ENCODE data around the gene MAPK10.
"Not testable (repeated sequence)": the region's sequence is repeated elsewhere in the genome, so short reads cannot be mapped to it uniquely, and the experiment has no call there.

The MAPK10 gene

DNA sequence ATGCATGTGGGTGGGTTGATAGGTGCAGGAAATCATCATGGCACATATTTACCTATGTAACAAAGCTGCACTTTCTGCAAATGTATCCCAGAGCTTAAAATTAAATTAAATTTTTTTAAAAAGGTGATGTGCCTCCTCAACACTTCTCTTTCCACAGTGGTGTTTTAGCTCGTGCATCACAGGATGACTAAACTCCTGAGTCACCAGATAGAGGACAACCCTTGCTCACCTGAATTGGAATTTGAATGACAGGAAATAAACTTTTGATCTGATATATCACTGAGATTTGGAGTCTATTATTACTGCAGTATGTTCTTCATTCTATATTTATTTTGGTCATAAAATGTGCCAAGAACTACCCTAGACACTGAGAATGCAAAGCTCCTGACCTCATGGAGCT is 185.3 kb downstream of the MAPK10 start:
- DNase-seq, result no peak

DNA sequence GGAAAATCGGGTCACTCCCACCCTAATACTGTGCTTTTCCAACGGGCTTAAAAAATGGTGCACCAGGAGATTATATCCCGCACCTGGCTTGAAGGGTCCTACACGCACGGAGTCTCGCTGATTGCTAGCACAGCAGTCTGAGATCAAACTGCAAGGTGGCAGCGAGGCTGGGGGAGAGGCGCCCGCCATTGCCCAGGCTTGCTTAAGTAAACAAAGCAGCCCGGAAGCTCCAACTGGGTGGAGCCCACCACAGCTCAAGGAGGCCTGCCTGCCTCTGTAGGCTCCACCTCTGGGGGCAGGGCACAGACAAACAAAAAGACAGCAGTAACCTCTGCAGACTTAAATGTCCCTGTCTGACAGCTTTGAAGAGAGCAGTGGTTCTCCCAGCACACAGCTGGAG is 191.5 kb downstream of the MAPK10 start:
- not testable (repeated sequence) for DNase-seq

DNA sequence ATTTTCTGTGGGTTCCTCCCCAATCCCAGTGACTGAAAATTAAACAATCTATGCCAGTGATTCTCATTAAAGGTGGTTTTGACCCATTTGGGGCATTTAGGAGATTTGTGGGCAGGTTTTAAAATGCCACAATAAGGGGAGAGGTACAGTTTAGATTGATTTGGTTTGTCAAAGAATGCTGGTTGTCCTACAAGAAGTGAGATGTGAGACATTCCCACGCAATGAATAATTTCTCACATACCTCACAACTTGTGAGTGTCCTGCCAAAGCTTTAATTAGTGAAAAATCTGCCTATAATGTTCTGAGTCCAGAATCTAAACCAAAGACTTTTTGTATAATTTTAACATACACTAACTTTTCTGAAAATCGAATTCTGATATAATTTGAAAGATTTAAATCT is 199.4 kb downstream of the MAPK10 start:
- DNase-seq, result no peak

DNA sequence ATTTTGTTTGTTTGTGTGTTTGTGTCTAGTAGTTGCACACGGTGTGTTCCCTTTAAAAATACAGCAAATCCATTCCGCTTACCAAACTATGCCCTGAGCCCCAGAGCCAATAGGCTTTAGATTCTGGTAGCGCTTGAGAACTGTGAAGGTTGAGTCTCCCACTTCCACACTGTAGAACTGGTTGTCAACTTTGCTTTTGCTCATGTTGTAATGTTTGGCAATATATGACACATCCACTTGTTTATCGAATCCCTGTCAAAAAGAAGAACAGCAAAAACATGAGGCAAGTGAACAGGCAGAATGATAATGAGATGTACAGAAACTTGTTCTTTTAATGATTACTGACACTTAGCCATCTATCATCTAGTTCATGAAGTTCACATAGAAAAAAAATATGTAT is 200.6 kb downstream of the MAPK10 start:
- DNase-seq, result no peak

DNA sequence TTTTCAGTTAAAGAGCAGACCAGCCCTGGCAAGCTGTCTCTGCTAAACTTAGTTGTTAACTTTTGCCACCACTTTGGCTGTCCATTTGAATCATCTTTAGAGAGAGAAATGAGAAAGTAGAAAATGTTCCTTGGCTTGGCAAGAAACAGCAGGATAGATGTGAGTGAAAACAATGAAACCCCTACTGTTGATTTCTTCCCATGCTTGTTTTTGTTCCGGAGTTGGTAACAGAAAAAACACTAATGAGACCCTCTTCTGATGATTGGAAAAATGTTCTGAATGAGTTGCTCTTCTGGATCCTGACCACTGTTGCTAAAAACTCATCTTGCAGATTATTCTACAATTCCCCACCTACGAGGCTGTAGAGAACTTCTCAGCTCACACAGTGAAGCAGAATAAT is 203.3 kb downstream of the MAPK10 start:
- no peak for DNase-seq

DNA sequence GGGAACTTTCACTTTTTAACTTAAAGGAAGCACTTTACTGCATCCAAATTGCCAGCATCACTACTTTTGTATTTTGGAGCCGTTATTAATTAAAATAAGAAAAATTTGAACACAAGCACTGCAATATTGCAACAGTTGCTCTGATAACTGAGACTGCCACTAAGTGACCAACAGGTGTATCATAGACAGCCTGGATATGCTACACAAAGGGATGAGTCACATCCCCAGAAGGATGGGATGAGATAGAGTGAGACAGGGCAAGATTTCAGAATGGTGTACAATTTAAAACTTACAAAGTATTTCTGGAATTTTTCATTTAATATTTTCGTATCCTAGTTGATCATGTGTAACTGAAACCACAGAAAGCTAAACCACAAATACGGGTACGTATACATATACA is 204.1 kb downstream of the MAPK10 start:
- DNase-seq, result no peak

- no peak for DNase-seq
Observed at GRCh38 chr4:86152454-86152853, 207.4 kb downstream of the MAPK10 start.

- DNase-seq, result no peak
Observed at GRCh38 chr4:86151196-86151595, 208.7 kb downstream of the MAPK10 start.

- no peak for DNase-seq
Observed at GRCh38 chr4:86141161-86141560, 218.7 kb downstream of the MAPK10 start.

DNA sequence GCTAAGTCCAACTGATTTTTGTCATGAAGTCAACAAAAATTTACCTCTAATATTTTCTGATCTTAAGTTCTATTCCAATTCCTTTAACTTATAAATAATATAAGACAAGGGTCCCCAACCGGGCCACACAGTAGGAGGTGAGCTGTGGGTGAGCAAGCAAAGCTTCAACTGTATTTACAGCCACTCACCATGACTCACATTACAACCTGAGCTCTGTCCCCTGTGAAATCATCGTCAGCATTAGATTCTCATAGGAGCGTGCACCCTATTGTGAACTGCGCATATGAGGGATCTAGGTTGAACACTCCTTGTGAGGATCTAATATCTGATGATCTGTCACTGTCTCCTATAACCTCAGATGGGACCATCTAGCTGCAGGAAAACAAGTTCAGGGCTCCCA is 227.4 kb downstream of the MAPK10 start:
- DNase-seq, result no peak

DNA sequence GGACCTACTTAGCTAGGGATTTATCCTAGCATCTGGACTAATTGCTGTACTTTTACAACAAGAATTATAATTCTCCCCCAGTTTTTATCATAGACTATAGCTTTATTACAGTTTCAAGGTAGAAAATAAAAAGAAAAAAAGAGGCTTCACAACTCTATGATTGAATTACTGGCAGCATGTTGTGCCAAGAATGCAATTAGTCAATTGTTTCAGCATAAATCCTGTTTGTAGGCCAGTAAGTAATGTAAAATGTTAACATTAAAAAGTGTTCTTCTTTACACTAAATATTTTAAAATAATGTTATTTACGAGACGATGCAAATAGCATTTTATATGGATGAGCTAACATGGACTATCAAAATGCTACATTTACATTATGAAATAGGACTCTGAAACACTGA is 228.4 kb downstream of the MAPK10 start:
- DNase-seq, result no peak

DNA sequence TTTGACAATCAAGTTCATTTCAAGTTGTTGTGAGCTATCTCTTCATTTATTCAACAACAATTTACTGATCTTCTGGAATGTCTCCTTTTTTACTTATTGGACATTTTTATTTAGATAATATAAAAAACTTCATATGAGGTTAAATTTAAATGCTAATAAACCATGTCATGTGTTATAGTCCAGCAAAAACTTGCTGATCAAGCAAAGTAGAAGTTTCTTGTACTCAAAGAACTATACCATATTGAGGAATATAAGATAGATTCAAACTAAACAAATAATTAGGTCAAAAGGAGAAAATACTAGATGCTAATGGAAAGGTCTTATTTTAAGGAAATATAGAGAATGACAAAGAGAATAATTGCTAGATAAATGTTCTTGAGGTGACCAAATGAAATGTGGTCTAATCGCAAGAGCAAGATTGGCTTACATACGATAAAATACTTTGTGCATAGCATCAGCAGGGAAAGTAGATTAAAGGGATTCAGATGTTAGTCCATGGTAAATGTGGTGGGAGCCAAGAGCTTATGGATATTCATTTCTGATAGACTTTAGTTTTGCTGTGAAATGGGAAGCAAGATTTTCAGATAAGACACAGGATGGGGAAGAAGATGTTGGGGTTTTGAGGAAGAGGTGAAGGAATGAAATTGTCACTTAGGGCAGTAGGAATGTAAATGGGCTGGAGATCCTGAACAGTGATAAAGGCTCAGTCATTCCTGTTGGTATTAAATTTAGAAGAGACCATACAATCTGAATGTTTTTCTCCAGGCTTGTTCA is 229.5 kb downstream of the MAPK10 start:
- no peak for DNase-seq

DNA sequence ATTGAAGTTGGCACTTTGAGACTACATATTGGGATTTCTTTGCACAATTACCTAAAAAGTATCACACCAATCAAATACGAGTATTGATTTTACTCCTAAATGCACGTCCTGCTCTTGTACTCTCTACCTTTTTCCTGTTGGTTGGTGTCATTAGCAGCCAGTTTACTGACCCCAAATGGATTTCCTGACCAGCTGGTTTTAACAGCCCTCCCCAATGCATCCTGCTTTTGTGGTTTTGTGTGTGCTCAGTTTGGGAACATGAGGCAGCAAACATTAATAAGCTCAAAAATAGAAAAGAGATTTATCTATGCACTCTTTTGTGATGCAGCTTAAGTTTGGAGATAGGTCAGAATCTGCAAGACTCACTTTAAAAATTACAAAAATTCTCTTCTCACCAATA is 230.3 kb downstream of the MAPK10 start:
- DNase-seq, result no peak

DNA sequence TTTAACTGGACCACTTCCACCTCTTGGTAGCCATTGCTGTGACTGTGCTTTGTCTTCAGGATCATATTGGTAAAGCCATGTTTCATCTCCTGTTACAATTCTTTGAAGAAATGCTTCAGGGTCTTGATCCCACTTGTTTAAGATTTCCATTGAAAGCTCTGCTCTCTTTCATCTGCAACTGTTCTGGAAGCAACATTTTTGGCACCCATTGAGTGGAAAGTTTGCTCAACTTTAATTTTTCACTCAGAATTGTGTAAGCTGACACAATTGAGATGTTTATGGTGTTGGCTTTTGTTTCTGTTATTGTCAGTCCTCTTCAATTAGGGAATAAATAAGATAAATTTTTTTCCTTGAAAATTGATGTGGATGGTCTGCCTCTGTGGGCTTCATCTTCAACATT is 237.4 kb downstream of the MAPK10 start:
- no peak for DNase-seq

DNA sequence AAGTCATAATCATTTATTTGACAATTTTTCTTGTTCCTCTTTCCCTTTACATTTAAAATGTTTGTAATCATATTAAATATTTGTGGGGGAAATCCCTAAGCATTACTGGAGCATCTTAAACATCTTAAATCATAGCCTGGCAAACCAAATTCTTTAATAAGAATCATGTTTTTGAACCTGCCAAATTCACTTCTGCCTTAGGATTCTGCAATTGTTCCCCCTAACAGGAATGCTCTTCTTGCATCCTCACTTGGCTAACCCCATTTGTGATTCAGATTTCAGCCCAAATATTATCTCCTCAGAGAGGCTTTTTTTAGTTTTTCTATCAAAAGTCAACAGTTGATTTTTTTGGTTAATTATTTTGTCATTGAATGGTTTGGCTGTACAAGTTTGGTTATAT is 241.1 kb downstream of the MAPK10 start:
- no peak for DNase-seq

GRCh38 chr4:86117705-86118302 is 242.0 kb downstream of the MAPK10 start:
- DNase-seq, result no peak

GRCh38 chr4:86114563-86114962 is 245.3 kb downstream of the MAPK10 start:
- DNase-seq, result no peak

DNA sequence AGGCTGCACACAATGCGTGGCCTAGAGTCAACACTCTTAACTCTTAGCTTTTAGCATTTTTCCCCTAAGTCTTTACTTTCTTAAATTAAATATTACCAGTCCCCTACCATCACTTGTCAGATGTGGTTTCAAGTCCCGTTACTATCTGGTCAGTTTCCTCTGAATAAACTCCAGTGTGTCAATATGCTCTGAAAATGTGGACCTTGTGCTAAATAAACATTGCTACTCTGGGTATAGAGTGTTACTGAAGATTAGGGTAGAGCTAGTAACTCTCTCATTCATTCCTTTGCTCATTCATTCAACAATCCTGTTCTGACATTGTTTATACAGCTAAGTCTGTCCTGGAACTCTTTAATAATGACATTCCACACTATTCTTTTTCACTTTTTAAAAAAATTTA is 251.0 kb downstream of the MAPK10 start:
- no peak for DNase-seq

DNA sequence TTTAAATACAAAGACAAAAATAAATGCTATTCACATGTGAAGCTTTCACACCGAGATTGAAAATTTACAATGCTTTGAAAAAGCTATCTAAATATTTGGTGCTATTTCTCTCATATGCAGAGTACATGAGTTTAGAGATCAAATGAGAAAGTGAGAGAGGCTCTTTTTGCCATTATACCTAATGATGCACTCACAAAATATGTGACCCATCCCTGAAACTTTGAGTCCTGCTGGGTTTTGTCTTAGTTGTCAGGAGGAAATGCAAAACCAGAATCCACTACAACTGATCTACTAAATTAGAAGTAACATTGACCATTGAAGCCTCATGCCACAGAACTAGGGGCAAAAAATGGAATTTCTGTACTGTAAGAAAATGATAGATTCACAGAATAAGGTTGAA is 251.7 kb downstream of the MAPK10 start:
- DNase-seq, result no peak

- DNase-seq, result no peak
Observed at GRCh38 chr4:86107112-86107511, 252.7 kb downstream of the MAPK10 start.

GRCh38 chr4:86106475-86106874 is 253.4 kb downstream of the MAPK10 start:
- no peak for DNase-seq

- no peak for DNase-seq
Observed at GRCh38 chr4:86101841-86102240, 258.0 kb downstream of the MAPK10 start.

DNA sequence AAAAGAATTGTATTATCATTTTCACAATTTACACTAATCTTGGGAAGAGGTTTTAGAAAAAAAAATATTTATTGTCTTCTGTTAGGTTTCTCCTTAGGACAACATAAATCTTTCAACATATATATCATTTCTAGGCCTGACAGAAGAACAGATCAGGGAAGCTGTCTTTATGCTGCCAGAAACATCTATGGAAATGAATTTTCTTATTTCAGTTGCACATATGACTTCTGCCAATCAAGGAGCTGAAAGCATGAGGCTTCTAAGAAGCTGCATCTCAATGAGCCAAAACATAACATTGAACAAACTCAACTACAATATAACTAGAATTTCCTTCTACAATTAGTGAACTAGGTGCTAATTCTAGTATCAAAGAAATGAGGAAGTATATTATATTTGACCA is 258.4 kb downstream of the MAPK10 start:
- no peak for DNase-seq

DNA sequence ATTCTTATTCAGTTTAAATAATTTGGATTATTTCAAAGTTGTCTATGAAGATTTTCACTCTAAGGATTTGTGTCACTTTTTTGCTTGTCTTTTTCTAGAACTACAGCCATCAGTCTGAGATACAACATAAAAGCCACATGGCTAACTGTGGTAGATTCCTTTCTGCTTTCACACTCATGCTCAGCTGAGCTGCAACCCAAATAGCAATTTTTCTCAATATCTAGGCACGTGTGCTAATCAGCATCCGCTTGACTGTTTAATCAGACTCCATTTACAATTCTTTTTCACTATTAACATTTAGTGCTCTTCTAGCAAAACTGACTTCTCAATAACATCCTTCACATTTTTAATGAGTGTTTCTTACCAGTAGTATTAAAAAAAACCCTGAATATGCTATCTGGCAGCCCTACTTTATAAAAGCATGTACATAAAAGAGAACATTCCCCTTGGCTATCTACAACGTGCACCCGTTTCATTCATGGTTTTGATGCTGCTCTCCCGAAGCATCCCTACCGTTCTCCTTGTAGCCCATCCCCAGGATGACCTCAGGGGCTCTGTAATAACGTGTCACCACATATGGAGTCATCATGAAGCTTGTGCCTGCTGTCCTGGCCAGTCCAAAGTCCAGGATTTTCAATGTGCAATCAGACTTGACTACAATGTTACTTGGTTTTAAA is 259.2 kb downstream of the MAPK10 start:
- no peak for DNase-seq

All from 8988T (cell line).